Peyer's patch (tissue), 4 donors: ENCODE data around the gene CCDC85C.

Experiments
- POLR2A ChIP-seq, 2 donors: fragments of 450-650 bp; IDR thresholded peaks; one replicate each; pipeline ENCODE4 v1.5.1; 2017; ENCODE audit warnings: antibody characterized with exemption in 2 of 2, mild to moderate bottlenecking in 2 of 2, moderate library complexity in 2 of 2
- TF ChIP-seq, protein P1 (sequence below), 6 experiments: fragments of 450-650 bp in 4 of 6; fragments of 200-600 bp in 2 of 6; sonication (generic) in 1 of 6; IDR thresholded peaks; one replicate each; pipeline ENCODE4 v1.5.1; 2017 to 2019; ENCODE audit warnings: antibody characterized with exemption in 6 of 6, mild to moderate bottlenecking in 3 of 6, moderate library complexity in 1 of 6

DNA sequence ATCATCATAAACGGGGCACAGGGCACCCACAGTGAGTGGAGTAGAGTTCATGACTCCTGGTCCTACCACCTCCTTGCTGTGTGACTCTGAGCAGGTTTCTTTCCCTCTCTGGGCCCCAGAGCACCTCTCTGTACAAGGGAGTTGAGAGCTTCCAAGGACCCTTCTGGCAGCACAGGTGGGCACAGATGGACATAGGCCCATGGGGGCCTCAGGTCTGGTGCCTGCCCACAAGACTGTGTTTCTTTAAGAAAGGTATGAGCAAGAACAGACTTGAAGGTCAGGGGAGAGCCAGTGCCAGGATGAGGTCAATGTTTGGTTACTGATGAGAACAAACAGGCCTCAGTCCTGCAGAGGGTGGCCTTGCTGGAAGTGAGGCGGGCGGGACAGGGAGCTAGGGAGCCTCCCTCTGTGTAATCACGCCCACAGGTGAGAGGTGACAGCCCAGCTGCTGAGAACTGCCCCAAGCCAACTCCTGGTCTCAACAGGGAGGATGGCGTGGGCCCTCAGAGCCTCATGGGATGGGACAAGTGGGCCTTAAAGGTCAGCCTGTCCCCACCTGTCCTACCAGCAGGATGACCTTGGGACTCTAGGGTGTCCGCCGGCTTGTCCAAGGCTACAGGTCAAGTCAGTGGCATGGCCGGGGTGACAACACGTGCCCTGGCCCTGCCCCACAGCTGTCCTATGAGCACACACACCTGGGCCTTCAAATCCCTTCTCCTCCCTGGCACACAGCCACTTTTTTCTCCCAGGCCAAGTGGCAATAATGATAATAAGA is 49.1 kb downstream of the CCDC85C start:
- TF ChIP-seq, protein P1, sequence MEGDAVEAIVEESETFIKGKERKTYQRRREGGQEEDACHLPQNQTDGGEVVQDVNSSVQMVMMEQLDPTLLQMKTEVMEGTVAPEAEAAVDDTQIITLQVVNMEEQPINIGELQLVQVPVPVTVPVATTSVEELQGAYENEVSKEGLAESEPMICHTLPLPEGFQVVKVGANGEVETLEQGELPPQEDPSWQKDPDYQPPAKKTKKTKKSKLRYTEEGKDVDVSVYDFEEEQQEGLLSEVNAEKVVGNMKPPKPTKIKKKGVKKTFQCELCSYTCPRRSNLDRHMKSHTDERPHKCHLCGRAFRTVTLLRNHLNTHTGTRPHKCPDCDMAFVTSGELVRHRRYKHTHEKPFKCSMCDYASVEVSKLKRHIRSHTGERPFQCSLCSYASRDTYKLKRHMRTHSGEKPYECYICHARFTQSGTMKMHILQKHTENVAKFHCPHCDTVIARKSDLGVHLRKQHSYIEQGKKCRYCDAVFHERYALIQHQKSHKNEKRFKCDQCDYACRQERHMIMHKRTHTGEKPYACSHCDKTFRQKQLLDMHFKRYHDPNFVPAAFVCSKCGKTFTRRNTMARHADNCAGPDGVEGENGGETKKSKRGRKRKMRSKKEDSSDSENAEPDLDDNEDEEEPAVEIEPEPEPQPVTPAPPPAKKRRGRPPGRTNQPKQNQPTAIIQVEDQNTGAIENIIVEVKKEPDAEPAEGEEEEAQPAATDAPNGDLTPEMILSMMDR (IDR thresholded peaks at IDR 0.05), result no peak
- no peak for TF ChIP-seq POLR2A (IDR thresholded peaks at IDR 0.05)
